ENCODE data around the gene FOXO1.

- no peak for TF ChIP-seq CTCF (IDR thresholded peaks at IDR 0.05; ENCODE audit: insufficient read depth, low read depth, low read length)
- TF ChIP-seq EZH2 (IDR thresholded peaks at IDR 0.05; ENCODE audit: insufficient read depth, low read length) = no peak
Observed at GRCh38 chr13:40508127-40508526, 158.3 kb downstream of the FOXO1 start.

Measured in astrocyte (in vitro differentiated cells and primary cell).